ENCODE results near the gene TASL.
A peak's percentile ranks its signal among the peaks of the same experiment; 100 is the strongest.

TASL gene

GRCh38 chrX:30525732-30526131 is 51.8 kb downstream of the TASL start:
- TF ChIP-seq, protein P1, sequence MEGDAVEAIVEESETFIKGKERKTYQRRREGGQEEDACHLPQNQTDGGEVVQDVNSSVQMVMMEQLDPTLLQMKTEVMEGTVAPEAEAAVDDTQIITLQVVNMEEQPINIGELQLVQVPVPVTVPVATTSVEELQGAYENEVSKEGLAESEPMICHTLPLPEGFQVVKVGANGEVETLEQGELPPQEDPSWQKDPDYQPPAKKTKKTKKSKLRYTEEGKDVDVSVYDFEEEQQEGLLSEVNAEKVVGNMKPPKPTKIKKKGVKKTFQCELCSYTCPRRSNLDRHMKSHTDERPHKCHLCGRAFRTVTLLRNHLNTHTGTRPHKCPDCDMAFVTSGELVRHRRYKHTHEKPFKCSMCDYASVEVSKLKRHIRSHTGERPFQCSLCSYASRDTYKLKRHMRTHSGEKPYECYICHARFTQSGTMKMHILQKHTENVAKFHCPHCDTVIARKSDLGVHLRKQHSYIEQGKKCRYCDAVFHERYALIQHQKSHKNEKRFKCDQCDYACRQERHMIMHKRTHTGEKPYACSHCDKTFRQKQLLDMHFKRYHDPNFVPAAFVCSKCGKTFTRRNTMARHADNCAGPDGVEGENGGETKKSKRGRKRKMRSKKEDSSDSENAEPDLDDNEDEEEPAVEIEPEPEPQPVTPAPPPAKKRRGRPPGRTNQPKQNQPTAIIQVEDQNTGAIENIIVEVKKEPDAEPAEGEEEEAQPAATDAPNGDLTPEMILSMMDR (conservative IDR thresholded peaks at IDR 0.05; ENCODE audit: low read depth) = no peak
- CTCF ChIA-PET = no interaction called here
- no peak overlapping the region for H3K27ac ChIP-seq
- POLR2A ChIA-PET (ENCODE audit: low non-redundant PET) = no interaction called here
- no peak for DNase-seq (ENCODE audit: low spot score)

- CTCF ChIA-PET = interaction anchor here (0.6 to 0.7 kb wide), 2 partner anchors 238 to 379 kb away, joined by 3 read pairs; no protein-coding TSS in a partner anchor
These were observed 56.0 kb downstream of the TASL start for GRCh38 chrX:30521440-30522182.

DNA sequence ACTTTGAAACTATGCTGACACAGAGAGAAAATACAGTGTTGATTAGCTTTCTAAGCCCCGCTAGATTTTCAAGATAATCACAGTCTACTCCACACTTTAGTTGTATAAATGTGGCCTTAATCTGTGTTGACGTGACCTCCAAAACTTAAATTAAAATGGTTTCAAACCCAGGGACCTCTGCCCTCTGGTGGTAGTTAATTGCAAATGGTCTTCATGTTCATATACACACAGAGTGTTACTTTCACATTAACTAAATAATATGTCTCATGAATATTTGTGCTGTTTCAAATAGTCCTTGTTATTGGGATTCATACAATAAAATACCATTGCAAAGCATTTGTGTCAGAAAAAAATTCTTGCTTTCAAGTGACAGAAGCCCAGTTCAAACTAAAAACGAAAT is 64.3 kb downstream of the TASL start:
- no peak for DNase-seq (ENCODE audit: low spot score)
- ChIA-PET CTCF (interaction anchor here (1.2 kb wide), 1 partner anchor 178 kb away, joined by 4 read pairs; no protein-coding TSS in a partner anchor), POLR2A (ENCODE audit: low non-redundant PET) (no interaction called here)
- TF ChIP-seq, protein P1 (conservative IDR thresholded peaks at IDR 0.05; ENCODE audit: low read depth) = peak; percentile 28; the same call in 1 of the 2 replicates
- H3K27ac ChIP-seq = no peak overlapping the region

More at GRCh38 chrX:30521440-30522182, 56.0 kb downstream of the TASL start:
- TF ChIP-seq, protein P1 (conservative IDR thresholded peaks at IDR 0.05; ENCODE audit: low read depth) = no peak
- DNase-seq (ENCODE audit: low spot score) = peak; percentile 3
- POLR2A ChIA-PET (ENCODE audit: low non-redundant PET) = no interaction called here
- no peak overlapping the region for H3K27ac ChIP-seq

Measured in RWPE1 (cell line).